RCC 7860 (cell line): ENCODE data around the gene SELENOV.

ENCODE experiments used
- DNase-seq: peaks from one replicate; pipeline ENCODE4 v3.0.0-alpha.2; 2015; ENCODE audit warnings: low spot score
- FAIRE-seq: peaks from 2 replicates; lab custom pipeline; 2012; peaks lifted over from hg19 to GRCh38; lab: Jason Lieb, UNC

SELENOV gene

GRCh38 chr19:39518975-39519374 lies 4.0 kb downstream of the SELENOV start:
- FAIRE-seq = no peak
- no peak for DNase-seq

- no peak for DNase-seq
- no peak for FAIRE-seq
Measured at GRCh38 chr19:39520541-39521484, 5.9 kb downstream of the SELENOV start.

GRCh38 chr19:39524495-39524894 lies 9.6 kb downstream of the SELENOV start:
- FAIRE-seq (no peak), DNase-seq (no peak)

- no peak for FAIRE-seq
Measured at GRCh38 chr19:39525205-39525604, 10.3 kb downstream of the SELENOV start.

GRCh38 chr19:39531834-39532232 lies 16.9 kb downstream of the SELENOV start:
- no peak for FAIRE-seq
- DNase-seq = no peak

More at GRCh38 chr19:39525205-39525604, 10.3 kb downstream of the SELENOV start:
- DNase-seq = no peak

- peak; percentile 30 for FAIRE-seq
Measured at GRCh38 chr19:39532233-39533002, 17.5 kb downstream of the SELENOV start, which contains the start of gene EID2B. Gene EID2B, minus strand, starts transcription at chr19:39532852. Its CDS starts 50 bp downstream, at chr19:39532802.

GRCh38 chr19:39533003-39533512 lies 18.1 kb downstream of the SELENOV start:
- DNase-seq = no peak
- FAIRE-seq = no peak

More at GRCh38 chr19:39532233-39533002, 17.5 kb downstream of the SELENOV start, which contains the start of gene EID2B:
- peak; percentile 89 for DNase-seq

- FAIRE-seq = no peak
- DNase-seq = no peak
Measured at GRCh38 chr19:39533791-39534190, 18.9 kb downstream of the SELENOV start.

- no peak for FAIRE-seq
- DNase-seq = peak; percentile 43
Measured at GRCh38 chr19:39539165-39539517, 24.2 kb downstream of the SELENOV start.

GRCh38 chr19:39539518-39540332 lies 24.8 kb downstream of the SELENOV start, which contains the start of gene EID2:
Gene EID2, minus strand, starts transcription at chr19:39540161. Its CDS starts 82 bp downstream, at chr19:39540079.
- FAIRE-seq = peak; percentile 63

GRCh38 chr19:39540333-39540673 lies 25.4 kb downstream of the SELENOV start:
- DNase-seq (no peak), FAIRE-seq (no peak)

More at GRCh38 chr19:39539518-39540332, 24.8 kb downstream of the SELENOV start, which contains the start of gene EID2:
- DNase-seq = peak; percentile 90

GRCh38 chr19:39542206-39542605 lies 27.3 kb downstream of the SELENOV start:
- FAIRE-seq = no peak
- no peak for DNase-seq

GRCh38 chr19:39543477-39543857 lies 28.5 kb downstream of the SELENOV start:
- DNase-seq (no peak), FAIRE-seq (no peak)

- FAIRE-seq (no peak), DNase-seq (peak; percentile 10)
Measured at GRCh38 chr19:39544226-39544903, 29.4 kb downstream of the SELENOV start.

GRCh38 chr19:39544911-39545310 lies 30.0 kb downstream of the SELENOV start:
- FAIRE-seq (no peak), DNase-seq (no peak)

- DNase-seq = no peak
Measured at GRCh38 chr19:39546599-39546998, 31.7 kb downstream of the SELENOV start.

GRCh38 chr19:39550197-39550596 lies 35.3 kb downstream of the SELENOV start:
- FAIRE-seq = no peak
- no peak for DNase-seq

More at GRCh38 chr19:39546599-39546998, 31.7 kb downstream of the SELENOV start:
- FAIRE-seq = no peak

- FAIRE-seq (no peak), DNase-seq (no peak)
Measured at GRCh38 chr19:39553082-39553652, 38.2 kb downstream of the SELENOV start.

- FAIRE-seq (no peak), DNase-seq (no peak)
Measured at GRCh38 chr19:39554701-39555311, 39.9 kb downstream of the SELENOV start.
